COLO829 (cell line): Measurements from ENCODE around the gene PLCB1.
"Not testable (repeated sequence)": the region's sequence is repeated elsewhere in the genome, so short reads cannot be mapped to it uniquely, and the experiment has no call there.

Source experiments
- DNase-seq: peaks from one replicate; pipeline ENCODE4 v3.0.0; 2012; ENCODE audit warnings: low spot score

PLCB1 gene

DNA sequence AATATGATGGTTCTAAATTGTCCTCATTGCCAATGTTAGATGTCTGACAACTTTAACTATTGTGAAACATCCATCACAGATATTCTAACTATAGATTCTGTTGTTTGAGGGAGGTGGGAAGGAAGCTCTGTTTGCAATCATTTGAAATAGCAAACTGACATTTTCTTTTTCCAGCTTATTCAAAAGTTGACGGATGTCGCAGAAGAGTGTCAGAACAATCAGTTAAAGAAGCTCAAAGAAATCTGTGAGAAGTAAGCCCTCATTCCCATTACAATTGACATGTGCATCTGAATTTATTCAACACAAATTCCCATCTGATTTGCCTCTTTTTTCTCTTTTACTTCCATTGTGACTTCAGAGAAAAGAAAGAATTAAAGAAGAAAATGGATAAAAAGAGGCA, 656.2 kb downstream of the PLCB1 start:
- no peak for DNase-seq

DNA sequence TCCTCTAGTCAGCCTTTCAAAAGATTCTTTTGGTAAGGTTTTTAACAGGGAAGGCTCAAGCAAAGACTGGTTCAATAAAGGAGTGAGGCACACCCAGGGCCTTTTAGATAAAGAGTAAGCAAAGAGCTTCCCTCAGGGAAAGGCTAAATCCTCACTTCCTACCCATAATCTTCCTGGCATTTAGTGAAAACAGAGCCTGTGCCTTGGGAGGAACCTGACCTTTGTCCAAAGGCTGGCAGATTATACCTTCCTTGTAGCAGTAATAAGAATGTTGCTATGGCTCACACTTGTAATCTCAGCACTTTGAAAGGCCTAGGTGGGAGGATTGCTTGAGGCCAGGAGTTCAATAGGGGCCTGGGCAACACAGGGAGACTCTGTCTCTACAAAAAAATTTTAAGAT, 656.8 kb downstream of the PLCB1 start:
- DNase-seq = no peak

DNA sequence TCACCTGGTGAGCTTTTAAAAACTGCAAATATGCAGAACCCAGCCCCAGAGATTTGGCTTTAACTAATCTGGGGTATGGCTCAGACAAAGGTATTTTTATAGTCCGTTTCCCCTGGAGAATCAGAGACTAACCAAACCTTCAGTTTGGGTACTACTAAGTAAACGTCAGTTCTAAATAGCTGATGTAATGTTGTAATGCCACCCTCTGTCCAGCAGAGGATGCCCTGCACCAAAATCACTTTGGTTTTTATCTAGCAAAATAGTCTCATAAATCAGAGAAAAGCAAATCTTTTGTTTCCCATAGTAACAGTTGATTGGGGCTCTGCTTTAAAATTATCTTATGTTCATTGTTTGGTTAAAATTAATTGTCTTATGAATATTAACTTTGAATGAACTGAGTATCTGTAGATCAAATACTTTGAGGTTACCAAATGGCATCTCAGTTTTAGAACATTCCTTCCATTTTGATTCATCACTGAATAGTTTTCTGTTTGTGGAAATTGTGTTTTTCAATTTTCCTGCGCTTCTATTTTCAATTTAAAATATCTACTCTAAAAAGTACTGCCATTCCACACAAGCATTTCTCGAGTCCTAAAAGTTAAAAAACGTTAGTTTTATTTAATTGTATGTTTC, 658.5 kb downstream of the PLCB1 start:
- peak; percentile 32 for DNase-seq

DNA sequence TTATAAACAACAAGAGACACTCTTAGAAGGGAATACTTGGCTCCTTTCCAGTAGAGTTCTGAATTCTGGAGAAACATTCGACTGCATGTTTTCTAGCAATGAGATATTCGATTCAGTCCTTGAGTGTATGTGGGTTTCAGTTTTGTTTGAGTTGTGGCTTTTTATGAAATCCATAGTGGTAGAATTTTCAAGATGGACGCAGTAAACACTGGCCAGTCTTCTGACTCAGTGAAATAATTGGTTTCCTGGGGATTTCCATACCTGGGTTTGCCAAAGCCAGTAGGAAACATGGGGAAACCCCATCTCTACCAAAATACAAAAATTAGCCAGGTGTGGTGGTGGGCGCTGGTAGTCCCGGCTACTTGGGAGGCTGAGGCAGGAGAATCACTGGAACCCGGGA, 663.3 kb downstream of the PLCB1 start:
- DNase-seq = no peak

DNA sequence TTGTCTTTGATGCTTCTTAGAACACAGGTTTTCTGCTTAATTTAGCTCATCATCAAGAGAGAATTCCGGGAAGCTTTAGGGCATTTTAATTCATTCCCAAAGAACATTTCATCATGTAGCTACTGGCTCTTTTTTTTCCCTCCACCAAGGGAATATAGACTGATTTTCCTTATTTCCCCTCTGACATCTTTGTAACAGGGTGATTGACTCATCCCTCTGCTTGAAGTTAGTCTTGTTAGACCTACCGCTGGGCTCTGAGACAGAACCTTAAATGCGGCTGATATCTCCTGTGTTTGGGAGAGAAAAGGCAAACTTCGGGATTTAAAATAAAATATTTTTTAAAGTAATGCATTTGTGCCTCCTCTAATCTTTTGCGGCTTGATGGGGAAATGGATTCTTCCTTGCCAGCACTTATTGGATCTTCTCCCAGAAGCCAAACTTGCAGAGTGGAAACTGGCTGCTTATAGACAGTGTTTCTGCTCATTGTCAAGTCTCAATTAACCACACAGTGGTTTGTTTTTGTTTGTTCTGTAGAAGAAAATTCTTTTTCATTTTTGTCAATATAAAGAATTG, 664.1 kb downstream of the PLCB1 start:
- DNase-seq = no peak

DNA sequence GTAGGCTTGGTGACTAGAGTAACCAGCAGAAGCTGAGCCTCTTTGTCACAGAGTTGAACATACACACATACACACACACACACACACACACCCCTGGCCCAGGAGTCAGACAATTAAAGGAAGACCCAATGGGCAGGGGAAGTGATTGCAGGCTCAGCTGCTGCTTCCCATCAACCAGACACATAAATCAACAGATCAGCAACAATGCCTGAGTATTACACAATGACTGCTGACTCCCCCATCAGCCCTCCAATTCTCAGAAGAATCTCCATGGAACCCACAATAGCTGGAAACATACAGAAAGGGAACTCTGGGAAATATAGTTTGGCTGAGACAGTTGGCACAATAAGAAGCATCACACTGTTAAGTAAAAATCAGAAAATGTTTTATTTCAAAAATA, 666.4 kb downstream of the PLCB1 start:
- DNase-seq = no peak

DNA sequence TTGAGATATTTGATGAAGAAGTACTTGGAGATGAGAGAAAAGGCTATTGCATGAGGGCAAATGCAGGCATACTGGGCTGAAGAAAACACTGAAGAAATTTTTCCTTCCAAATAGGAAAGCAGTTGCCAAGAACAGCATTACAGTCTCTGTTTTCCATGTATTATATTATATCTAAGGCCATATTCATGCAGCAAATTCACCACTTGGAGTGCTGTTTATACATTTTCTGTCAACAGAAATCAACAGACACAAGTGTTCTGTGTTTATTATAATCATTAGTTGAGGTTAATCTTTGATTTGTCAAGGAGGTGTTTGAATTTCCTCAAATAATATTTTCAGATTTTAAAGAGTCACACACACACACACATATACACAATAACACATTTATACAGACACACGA, 668.0 kb downstream of the PLCB1 start:
- DNase-seq = no peak

DNA sequence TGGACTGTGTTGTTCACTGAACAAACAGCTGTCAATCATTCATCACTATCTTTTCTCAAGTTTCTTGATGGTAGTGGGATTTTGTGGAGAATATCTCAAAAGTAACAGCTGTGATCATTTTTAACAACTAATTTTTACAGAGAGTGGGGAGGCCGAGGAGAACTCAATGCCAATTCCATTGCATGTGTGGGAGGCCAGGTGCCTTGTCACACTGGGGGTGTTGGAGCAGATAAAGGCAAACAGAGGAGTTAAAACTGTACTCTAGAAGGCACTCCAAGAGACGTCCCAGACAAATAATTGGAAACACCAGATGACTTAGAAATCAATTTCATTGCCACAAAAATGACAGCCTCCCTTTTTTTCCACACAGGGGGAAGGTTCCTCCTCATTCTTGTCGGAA, 669.6 kb downstream of the PLCB1 start:
- no peak for DNase-seq

DNA sequence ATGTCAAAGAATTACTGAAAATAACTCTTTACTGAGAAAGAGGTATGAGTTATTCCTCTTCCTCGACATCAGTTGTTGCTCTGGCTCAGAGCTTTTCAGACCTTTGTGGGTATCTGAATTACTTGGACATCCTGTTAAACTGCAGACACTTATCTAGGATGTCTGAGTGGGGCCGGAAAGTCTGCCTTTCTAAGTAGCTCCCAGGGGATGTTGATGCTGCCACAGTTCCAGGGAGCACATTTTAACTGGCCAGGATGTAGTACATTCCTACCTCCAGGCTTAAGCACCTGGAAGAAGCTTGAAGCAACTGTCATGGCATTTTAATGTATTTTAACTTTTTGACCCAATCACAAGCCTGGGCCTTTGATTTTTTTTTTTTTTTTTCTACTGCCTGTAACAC, 671.0 kb downstream of the PLCB1 start:
- no peak for DNase-seq

DNA sequence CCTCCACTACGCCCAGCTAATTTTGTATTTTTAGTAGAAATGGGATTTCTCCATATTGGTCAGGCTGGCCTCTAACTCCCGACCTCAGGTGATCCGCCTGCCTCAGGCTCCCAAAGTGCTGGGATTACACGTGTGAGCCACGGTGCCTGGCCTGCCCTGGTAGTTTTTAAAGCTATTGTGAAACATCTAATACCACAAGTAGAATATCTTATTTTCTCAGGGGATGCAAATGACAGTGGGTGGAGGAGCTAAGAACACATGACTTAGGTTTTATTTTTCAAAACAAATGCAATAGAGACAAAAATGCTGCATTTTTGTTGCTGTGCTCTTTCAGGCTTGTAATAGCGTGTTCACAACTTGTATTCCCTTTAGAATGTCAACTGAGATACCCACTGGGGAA, 671.9 kb downstream of the PLCB1 start:
- no peak for DNase-seq

DNA sequence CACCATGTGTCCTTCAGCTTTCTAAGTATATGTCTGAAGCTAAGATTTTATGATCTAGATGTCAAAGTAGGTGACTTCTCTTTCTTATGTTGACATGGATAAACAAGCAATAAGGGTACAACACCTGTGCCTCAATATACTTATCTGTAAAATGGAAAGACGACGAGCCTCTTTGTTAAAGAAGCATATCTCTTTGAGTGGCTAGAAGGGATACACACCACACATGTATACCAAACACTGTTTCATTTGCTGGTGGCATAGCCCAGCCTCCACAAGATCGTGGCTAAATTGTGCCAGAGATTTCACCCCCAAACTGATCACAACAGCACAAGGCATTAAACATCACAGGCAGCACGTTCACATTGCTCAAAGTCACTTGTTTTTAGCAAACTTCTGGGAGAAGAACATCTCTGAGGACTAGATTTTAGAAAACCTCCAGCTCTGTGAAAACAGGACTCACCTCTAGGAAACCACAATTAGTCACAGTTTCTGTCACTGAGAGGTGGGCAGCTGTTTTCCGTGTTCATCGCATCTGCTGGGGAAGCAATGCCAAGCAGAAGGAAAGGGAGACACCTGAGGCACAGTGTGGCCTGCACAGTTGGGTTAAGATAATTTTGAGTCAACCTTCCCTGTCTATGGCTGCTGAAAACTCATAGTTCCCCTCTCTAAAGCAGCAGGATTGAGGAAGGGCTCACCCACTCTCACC, 673.8 kb downstream of the PLCB1 start:
- no peak for DNase-seq

DNA sequence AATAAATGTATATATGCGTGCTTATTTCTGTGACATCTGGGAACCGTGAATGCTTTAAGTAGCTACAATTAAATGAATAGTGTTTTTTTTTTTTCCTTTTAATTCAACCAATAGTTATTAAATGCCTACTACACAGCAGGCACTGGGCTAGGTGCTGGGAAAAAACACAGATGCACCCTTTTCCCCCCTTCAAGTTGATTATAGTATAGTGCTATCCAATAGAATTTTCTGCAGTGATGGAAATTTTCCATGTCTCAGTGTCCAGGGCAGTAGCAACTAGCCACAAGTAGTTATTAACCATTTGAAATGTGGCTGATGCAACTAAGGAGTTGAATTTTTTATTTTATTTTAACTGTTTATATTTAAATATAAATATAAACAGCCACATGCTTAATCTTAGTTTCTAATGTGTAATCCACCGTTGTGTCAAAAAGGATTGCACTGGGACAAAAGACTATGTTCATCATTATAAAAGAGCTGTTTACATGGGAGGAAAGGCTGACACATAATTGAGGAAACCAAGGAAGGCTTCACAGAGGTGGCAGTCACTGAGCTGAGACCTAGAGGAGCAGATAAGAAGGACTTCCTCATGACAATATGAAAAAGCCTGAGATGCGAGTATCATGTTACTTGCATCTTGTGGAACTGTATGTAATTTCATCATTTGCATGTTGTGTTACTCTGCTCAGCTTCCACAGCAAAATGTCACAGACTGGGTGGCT, 675.6 kb downstream of the PLCB1 start:
- DNase-seq = no peak

DNA sequence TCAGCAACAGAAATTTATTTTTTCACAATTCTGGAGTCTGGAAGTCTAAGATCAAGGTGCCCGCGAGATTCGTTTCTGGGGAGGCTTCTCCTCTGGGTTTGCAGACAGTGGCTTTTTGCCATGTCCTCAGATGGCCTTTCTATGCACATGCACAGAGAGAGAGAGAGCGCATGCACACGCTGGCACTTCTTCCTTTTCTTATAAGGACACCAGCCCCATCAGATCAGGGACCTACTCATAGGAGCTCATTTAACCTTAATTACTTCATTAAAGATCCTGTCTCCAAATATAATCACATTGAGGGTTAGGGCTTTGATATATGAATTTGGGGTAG, 676.1 kb downstream of the PLCB1 start:
- no peak for DNase-seq

DNA sequence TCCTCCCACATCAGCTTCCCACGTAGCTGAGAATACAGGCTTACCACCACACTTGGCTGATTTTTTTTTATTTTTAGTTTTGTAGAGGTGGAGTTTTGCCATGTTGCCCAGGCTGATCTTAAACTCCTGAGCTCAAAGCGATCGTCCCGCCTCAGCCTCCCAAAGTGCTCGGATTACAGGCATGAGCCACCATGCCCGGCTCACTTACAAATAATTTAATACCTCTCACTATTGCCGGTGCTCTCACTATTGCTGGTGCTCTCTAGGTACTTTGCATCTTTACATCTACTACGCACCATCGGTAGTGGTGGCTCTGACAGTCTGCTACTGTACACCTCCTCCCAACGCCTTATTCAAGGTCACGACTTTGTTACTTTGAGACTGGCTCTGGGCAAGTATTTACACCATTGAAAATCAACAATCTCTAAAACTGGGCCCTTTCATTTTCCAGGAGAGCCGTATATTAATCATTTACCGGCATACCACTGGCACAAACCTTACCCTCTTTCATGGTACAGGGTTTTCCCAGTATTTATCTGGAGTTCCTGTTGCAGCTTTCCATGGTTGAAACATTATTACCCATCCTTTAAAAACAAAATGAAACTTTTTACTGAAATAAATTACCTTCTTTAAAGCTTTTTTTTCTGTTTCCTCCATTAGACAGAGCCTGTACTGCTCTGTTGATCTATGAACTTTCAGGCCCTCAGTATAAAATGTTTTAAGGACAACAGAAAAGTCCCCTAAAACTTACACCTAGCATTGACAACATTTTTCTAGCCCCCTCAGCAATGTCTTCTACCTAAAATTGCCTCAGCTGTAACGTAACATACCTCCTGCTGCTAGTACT, 677.3 kb downstream of the PLCB1 start:
- no peak for DNase-seq

DNA sequence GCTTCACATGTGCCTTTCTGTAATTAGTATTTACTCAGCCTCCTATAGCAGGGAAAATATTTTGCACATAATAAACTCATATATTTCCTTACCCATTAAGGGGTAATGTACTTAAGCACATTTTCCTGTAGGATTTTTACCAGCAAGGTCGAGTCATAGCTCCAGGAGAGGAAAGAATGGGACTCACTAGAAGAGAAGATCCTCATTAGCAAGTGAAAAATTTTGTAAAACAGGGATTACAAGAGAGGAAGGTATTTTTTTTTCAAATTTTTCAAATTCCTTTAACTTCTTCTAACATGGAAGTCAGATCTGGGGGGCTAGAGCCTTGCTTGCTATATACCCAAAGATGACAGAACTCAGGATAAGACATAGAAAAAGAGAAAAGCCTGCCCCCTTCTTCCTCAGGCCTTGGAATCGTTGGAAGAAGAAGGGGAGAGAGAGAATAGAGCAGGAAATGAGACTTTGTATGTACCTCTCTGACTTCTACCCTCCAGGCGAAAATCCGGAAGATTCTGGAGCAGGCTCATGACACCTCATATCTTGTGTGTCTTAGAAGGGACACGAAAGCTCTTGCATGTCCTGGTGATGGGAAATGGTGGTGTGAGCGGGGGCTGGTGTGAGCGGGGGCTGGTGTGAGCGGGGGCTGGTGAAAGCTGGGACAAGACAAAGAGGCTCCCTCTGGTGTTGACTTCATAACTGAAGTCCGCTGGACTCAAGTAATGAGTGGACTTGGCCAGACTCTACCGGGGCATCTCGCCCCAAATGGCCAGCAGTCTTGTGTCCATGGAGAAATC, 679.9 kb downstream of the PLCB1 start:
- no peak for DNase-seq

DNA sequence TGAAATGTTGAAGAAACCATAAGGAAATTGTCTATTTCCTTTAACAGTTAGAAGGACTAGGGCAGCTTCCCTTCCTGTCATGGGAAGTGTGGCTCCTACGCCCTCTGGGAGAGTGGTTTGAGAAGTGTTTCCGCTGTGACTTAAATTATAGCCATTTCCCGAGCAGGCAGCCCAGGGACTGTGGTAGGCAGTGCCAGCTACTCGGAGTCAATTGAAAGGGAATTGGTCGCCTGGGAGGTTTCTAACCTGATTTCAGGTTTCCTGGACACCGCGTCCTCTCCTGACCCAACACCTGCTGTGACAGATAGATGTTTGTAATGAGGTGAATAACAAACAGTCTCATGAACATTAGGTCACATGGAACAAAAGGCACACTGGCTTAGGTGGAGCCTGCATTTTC, 680.8 kb downstream of the PLCB1 start:
- no peak for DNase-seq

DNA sequence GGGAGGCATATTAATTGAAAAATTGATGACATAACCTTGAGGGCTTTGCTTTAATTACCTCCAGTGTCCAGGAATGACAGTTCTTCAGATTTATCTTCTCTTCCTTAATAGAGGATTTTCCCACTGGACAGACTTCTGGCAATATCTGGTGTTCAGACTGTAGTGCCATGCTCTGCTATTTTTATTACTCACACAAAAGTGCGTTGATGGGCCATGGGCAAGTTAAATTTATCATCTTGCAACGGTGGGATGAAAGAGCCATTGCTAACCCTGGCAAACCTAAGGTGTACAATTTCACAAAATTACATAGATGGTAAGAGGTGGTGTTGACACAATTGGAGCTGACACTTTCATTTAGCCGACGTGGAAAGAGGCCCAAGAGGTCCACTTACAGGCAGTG, 683.1 kb downstream of the PLCB1 start:
- DNase-seq = no peak

DNA sequence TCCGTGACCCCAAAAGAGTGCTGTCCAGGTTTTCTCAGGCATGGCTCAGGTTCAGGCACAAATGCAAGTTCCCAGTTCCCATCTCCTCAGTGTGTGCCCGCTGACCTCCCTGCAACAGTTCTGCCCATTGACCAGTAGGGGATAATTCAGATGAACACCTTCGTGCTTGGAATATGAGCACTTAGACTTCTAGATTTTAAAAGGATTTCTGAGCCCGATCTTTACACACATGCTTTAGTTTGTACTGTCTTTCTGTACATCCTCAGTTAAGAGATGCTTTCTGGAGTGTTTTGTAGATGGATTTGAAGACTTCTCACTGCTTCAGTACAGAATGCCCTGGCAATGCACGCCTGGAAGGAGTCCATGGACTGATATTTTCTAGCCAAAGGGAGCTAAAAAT, 697.2 kb downstream of the PLCB1 start:
- DNase-seq = no peak

DNA sequence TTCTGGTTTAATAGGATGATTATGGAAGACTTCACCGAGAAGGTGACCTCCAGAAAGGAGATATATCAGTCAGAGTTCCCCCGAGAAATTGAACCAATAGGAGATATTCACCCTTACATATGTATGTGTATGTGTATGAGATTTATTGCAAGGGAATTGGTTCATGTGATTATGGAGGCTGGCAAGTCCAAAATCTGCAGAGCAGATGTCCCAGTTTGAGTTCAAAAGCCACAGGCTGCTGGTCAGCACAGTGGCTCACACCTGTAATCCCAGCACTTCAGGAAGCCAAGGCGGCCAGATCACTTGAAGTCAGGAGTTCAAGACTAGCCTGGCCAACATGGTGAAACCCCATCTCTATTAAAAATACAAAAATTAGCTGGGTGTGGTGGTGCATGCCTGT, 702.2 kb downstream of the PLCB1 start:
- not testable (repeated sequence) for DNase-seq

DNA sequence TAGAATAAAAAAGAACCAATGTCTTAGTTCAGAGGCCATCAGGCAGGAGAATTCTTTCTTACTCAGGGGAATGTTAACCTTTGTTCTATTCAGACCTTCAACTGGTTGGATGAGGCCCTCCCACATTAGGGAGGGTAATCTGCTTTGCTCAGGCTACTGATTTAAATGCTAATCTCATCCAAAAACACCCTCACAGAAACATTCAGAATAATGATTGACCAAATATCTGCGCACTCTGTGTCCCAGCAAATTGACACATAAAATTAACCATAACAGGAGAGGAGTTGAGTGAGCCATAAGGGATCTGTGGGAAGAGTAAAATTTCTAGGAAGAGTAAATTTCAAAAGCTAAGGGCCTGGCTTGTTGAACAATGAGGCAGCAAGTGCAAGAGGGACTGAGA, 702.8 kb downstream of the PLCB1 start:
- DNase-seq = no peak

DNA sequence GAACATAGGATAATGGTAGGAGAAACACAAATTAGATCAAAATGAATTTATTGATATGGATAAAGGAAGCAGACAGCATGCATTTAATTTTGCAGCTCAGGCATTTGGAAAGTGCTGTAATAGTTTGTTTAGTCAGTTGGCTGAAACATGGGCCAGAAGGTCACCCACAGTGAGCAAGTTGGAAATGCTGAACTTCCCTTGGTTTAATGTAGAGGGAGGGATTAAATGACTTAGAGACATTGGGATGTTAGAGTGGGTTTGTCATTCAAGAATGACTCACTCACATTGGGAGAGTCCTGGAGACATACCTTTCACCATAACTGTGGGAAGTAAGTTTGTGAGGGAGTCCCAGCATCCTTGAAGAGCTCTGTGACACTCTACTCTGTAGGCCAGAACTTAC, 705.3 kb downstream of the PLCB1 start:
- DNase-seq = no peak

DNA sequence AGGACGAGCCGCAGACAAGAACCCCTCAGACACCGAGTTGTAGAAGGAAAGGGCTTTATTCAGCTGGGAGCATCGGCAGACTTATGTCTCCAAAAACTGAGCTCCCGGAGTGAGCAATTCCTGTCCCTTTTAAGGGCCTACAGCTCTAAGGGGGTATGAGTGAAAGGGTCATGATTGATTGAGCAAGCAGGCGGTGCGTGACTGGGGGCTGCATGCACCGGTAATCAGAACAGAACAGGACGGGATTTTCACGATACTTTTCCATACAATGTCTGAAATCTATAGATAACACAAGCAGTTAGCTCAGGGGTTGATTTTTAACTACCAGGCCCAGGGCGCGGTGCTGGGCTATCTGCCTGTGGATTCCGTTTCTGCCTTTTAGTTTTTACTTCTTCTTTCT, 710.5 kb downstream of the PLCB1 start:
- DNase-seq = no peak
